Measurements from ENCODE around the gene CLEC1A. TPM values are rescaled to one million over a fixed set of nuclear protein-coding genes. Genes with fewer than 3 reads are reported as not detected.

Gene CLEC1A
- total RNA-seq, 1 donor from 2014 or later = 2.4 TPM

DNA sequence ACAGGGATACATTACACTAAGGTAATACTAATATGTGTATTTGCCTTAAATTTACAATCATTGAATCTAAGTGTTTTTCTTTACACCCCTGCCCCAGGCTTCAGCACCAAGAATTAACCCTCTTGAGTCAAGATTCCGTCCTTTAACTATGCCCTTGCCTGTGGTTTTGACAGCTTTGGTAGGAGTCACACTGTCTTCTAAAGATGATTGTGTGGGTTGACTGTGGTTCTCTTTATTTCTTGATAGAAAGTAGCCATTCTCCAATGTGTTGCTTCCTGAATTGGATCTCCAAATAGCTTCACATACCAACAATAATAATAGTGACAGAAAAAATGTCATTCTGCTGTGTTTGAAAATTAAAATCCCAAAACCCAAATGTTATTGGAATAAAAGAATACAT lies 27.6 kb upstream of the CLEC1A start:
- Histone ChIP-seq H3K36me3 (no peaks in the 10 kb centered on the region), H3K27ac (replicated peaks) (no peak overlapping the region), H3K4me1 (peaks cover 3% of the 10 kb centered on the region), H3K4me3 (no peak overlapping the region), H3K9me3 (replicated peaks) (no peaks in the 10 kb centered on the region), H3K27me3 (ENCODE audit: low read depth) (no peaks in the 10 kb centered on the region)
- intact Hi-C loops (cut with micrococcal nuclease) = no loop called here
- DNase-seq = no peak
- TF ChIP-seq, protein P1, sequence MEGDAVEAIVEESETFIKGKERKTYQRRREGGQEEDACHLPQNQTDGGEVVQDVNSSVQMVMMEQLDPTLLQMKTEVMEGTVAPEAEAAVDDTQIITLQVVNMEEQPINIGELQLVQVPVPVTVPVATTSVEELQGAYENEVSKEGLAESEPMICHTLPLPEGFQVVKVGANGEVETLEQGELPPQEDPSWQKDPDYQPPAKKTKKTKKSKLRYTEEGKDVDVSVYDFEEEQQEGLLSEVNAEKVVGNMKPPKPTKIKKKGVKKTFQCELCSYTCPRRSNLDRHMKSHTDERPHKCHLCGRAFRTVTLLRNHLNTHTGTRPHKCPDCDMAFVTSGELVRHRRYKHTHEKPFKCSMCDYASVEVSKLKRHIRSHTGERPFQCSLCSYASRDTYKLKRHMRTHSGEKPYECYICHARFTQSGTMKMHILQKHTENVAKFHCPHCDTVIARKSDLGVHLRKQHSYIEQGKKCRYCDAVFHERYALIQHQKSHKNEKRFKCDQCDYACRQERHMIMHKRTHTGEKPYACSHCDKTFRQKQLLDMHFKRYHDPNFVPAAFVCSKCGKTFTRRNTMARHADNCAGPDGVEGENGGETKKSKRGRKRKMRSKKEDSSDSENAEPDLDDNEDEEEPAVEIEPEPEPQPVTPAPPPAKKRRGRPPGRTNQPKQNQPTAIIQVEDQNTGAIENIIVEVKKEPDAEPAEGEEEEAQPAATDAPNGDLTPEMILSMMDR (IDR thresholded peaks at IDR 0.05; ENCODE audit: borderline replicate concordance) = no peak

DNA sequence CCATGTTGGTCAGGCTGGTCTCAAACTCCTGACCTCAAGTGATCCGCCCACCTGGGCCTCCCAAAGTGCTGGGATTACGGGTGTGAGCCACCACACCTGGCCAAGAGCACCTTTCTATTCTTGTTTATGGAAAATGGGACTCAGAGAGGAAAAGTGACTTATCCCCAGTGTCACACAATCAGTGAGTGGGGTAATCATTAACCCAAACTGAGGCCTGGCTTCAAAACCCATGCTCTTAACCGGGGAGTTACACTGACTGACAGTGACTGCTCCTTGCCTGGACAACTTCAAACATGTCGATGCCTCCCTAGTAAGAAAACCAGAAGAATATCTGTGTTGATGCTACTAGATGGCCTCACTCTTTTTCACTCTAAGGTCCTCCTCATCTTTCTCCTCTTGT lies 23.9 kb upstream of the CLEC1A start:
- no peaks in the 10 kb centered on the region for H3K4me1 ChIP-seq
- H3K27me3 ChIP-seq (ENCODE audit: low read depth) = no peaks in the 10 kb centered on the region
- no peak overlapping the region for H3K27ac ChIP-seq (replicated peaks)
- no peak for DNase-seq
- no peaks in the 10 kb centered on the region for H3K36me3 ChIP-seq
- peaks cover 5% of the 10 kb centered on the region for H3K9me3 ChIP-seq (replicated peaks)
- intact Hi-C loops (cut with micrococcal nuclease) = no loop called here
- TF ChIP-seq, protein P1 (IDR thresholded peaks at IDR 0.05; ENCODE audit: borderline replicate concordance) = no peak
- no peak overlapping the region for H3K4me3 ChIP-seq

DNA sequence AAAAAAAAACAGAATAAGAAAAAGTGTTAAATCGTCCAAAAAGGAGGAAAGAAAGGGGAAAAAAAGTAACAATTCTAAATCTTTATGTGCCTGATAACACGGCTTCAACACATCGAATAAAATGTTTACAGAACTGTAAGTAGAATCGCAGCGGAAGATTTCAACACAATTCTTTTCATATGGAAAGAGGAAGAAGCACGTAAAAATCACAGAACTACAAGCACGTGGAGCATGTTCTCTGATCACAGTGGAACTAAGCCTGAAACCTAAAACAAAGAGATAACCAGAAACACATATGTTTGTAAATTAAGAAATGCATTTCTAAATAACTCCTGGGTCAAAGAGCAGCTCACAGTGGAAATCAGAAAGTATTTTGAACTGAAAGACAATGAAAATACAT lies 22.5 kb upstream of the CLEC1A start:
- H3K4me1 ChIP-seq = no peaks in the 10 kb centered on the region
- peaks cover 5% of the 10 kb centered on the region for H3K9me3 ChIP-seq (replicated peaks)
- intact Hi-C loops (cut with micrococcal nuclease) = no loop called here
- DNase-seq = no peak
- no peak overlapping the region for H3K4me3 ChIP-seq
- H3K27me3 ChIP-seq (ENCODE audit: low read depth) = no peaks in the 10 kb centered on the region
- TF ChIP-seq, protein P1 (IDR thresholded peaks at IDR 0.05; ENCODE audit: borderline replicate concordance) = no peak
- no peaks in the 10 kb centered on the region for H3K36me3 ChIP-seq
- H3K27ac ChIP-seq (replicated peaks) = no peak overlapping the region

DNA sequence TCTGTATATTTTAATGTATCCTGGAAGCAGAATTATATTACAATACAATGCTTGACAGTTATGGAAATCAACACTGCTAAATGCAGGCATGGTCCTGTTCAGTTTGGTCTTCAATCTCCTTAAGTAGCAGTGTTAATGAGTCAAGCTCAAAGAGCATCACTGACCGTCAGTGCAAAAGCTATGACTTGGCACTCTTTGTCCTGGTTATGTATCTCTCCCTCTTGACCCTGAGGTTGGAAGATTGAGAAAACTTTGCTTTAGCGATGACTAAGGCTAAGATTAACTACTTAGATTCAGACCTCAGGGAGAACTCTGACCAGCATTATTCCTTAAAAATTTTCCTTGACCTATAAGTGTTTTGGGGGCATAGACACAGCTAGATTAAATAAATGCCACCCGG lies 20.3 kb upstream of the CLEC1A start:
- H3K4me3 ChIP-seq = no peak overlapping the region
- TF ChIP-seq, protein P1 (IDR thresholded peaks at IDR 0.05; ENCODE audit: borderline replicate concordance) = no peak
- H3K4me1 ChIP-seq = no peaks in the 10 kb centered on the region
- peaks cover 5% of the 10 kb centered on the region for H3K9me3 ChIP-seq (replicated peaks)
- no peak for DNase-seq
- H3K27me3 ChIP-seq (ENCODE audit: low read depth) = no peaks in the 10 kb centered on the region
- no peak overlapping the region for H3K27ac ChIP-seq (replicated peaks)
- no peaks in the 10 kb centered on the region for H3K36me3 ChIP-seq
- intact Hi-C loops (cut with micrococcal nuclease) = no loop called here

DNA sequence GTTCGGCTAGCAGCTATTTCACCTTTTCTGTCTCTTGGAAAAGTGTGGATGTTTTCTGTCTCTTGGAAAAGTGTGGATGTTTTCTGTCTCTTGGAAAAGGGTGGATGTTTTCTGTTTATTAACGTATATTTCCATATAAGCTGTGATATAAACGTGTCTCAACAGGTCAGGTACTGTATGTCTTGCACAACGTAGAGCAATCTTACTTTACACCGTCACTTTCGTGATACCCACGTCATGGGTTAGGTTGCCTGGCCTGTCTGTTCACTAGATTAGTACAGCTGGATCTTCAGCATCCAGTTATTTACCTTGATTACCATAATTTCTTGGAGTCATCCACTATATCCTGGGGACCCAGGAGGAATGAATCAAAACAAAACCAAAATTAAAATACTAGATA lies 17.1 kb upstream of the CLEC1A start:
- H3K36me3 ChIP-seq = no peaks in the 10 kb centered on the region
- H3K27ac ChIP-seq (replicated peaks) = no peak overlapping the region
- TF ChIP-seq, protein P1 (IDR thresholded peaks at IDR 0.05; ENCODE audit: borderline replicate concordance) = no peak
- no peak for DNase-seq
- no peaks in the 10 kb centered on the region for H3K4me1 ChIP-seq
- no peak overlapping the region for H3K4me3 ChIP-seq
- intact Hi-C loops (cut with micrococcal nuclease) = no loop called here
- H3K9me3 ChIP-seq (replicated peaks) = peaks cover 8% of the 10 kb centered on the region
- H3K27me3 ChIP-seq (ENCODE audit: low read depth) = no peaks in the 10 kb centered on the region

DNA sequence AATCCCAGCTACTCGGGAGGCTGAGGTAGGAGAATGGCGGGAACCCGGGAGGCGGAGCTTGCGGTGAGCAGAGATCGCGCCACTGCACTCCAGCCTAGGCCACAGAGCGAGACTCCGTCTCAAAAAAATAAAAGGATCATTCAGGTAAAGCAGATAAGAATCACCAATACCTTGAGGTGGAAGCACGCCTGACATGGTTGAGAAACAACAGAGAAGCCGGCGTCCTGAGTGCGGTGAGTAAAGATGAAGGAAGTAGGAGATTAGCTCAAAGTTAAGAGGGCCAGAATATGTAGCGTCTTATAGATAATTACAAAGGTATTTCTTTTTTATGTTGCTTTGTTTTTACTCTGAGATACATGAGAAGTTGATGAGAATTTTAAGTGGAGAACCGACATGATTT lies 16.5 kb upstream of the CLEC1A start:
- TF ChIP-seq, protein P1 (IDR thresholded peaks at IDR 0.05; ENCODE audit: borderline replicate concordance) = no peak
- no peak overlapping the region for H3K27ac ChIP-seq (replicated peaks)
- peaks cover 8% of the 10 kb centered on the region for H3K9me3 ChIP-seq (replicated peaks)
- no peaks in the 10 kb centered on the region for H3K27me3 ChIP-seq (ENCODE audit: low read depth)
- no peaks in the 10 kb centered on the region for H3K4me1 ChIP-seq
- H3K4me3 ChIP-seq = no peak overlapping the region
- H3K36me3 ChIP-seq = no peaks in the 10 kb centered on the region
- DNase-seq = no peak
- intact Hi-C loops (cut with micrococcal nuclease) = no loop called here
